GM12892 (cell line): ENCODE data around the gene PIPOX.

Experiments
- POLR2A ChIP-seq: IDR thresholded peaks from 2 replicates; pipeline ENCODE4 v1.6.1; 2011; ENCODE audit warnings: low read depth, low read length, control low read depth
- POLR2AphosphoS5 ChIP-seq: IDR thresholded peaks from 2 replicates; pipeline ENCODE4 v1.6.1; 2011; ENCODE audit warnings: low read depth, low read length, control low read depth

DNA sequence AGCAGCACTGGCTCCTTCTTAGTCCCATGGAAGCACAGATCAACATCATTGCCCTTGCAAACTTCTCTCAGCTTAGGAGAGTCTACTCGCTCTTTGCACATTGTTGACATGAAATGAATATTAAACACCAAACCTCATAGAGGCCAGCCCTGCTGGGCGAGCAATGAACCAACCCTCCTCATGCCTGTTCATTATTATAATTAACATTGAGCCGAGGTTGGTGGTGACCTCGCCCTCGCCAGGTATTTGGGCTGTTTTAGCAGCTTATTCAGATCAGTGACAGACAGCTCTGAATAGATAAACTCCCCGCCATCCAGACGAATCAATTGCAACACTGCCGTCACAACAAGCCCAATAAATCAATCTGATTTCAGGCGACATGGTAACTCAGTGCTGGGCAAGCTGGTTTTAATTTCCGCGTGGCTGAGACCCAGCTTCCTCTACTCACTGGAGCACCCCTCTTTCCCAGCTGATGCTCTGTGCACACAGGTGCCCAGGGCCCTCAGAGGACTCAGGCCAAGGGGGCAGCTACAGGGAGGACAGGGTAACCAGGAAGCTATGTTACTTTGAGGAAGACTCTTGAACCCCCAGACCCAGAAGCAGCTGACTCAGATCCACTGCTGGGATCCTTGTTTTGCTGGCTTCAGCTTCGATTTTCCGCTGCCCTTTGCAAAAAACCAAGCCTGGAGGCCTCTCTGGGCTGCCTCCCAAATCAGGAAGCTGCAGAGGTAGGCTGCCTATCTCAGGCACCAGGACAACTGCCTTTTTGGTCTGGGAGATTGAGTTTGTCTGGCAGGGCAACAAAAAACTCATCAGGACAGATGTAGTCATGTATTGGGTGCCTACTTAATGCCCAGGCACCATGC, 26.4 kb upstream of the PIPOX start:
- TF ChIP-seq POLR2A = no peak
- TF ChIP-seq POLR2AphosphoS5 = no peak
